K562 (cell line): ENCODE results near the gene PEPD. TPM values are rescaled to one million over a fixed set of nuclear protein-coding genes. Genes with fewer than 3 reads are reported as not detected.

Source experiments
- ATAC-seq: fragments of 200-7000 bp; cut with Tn5 transposase; 3 replicates; pipeline ENCODE4 v1.9.1; 2020; ENCODE audit warnings: moderate library complexity
- BruUV-seq: library from RNA; stranded (reverse); fragments of 400-500 nt; replicated peaks from 2 replicates; lab custom pipeline; 2021; lab: Mats Ljungman, UMichigan
- CTCF ChIA-PET: fragments of 300-600 bp; formaldehyde crosslinking; extraction: SDS; loops from one replicate; lab custom pipeline; 2021; ENCODE audit warnings: low intra/inter-chr PET ratio; lab: Yijun Ruan, JAX
- POLR2A ChIA-PET: fragments of 300-600, 350-650 bp; sonication (Branson Sonifier 250); formaldehyde crosslinking; extraction: SDS; loops from one replicate; lab custom pipeline; 2021; ENCODE audit warnings: antibody characterized with exemption, inconsistent platforms; lab: Yijun Ruan, JAX
- DNase-seq, 4 experiments: peaks; one replicate each; pipeline versions ENCODE4 v3.0.0 to v3.0.0-alpha.2; 2011 to 2018; ENCODE audit warnings: low spot score in 3 of 4, mixed read lengths in 3 of 4; ENCODE audit errors: extremely low read depth in 1 of 4
- FAIRE-seq: peaks from 2 replicates; lab custom pipeline; 2011; peaks lifted over from hg19 to GRCh38; lab: Jason Lieb, UNC
- H2AFZ ChIP-seq: 2 replicates; pipeline ENCODE4 v1.6.0; 2011; ENCODE audit warnings: low read depth, low read length, control low read depth, inconsistent platforms
- H3K27ac ChIP-seq: fragments of 200-600 bp; 3 replicates; pipeline ENCODE4 v1.8.0; 2011; ENCODE audit warnings: low read depth, mild to moderate bottlenecking, control low read depth, inconsistent platforms, low read length, moderate library complexity, mixed read lengths; ENCODE audit errors: extremely low read depth
- H3K27me3 ChIP-seq, 2 experiments: fragments of 300-600 bp in 1 of 2; 2 replicates in 1 of 2; 3 replicates in 1 of 2; pipeline versions ENCODE4 v1.6.0 to v1.8.0; 2011; ENCODE audit warnings: inconsistent platforms in 2 of 2, low read length in 2 of 2, mild to moderate bottlenecking in 1 of 2, mixed read lengths in 1 of 2, moderate library complexity in 1 of 2; ENCODE audit not compliant: control insufficient read depth in 2 of 2, insufficient read depth in 2 of 2
- H3K36me3 ChIP-seq: fragments of 300-600 bp; 3 replicates; pipeline ENCODE4 v1.8.0; 2011; ENCODE audit warnings: mild to moderate bottlenecking, low read length, inconsistent platforms; ENCODE audit not compliant: control insufficient read depth, insufficient read depth
- H3K4me1 ChIP-seq, 2 experiments: fragments of 200-600 bp in 1 of 2; replicated peaks in 1 of 2; 2 replicates in 1 of 2; 3 replicates in 1 of 2; pipeline versions ENCODE4 v1.5.1 to v1.8.0; 2011; ENCODE audit warnings: inconsistent platforms in 2 of 2, low read length in 2 of 2, mild to moderate bottlenecking in 1 of 2, mixed read lengths in 1 of 2, moderate library complexity in 1 of 2; ENCODE audit not compliant: control insufficient read depth in 2 of 2, insufficient read depth in 2 of 2
- H3K4me2 ChIP-seq: 2 replicates; pipeline ENCODE4 v1.6.1; 2011; ENCODE audit warnings: low read length, control low read depth, inconsistent platforms, mixed read lengths; ENCODE audit not compliant: insufficient read depth
- H3K4me3 ChIP-seq: fragments of 200-600 bp; sonication (generic), shearing (Covaris generic); 2 replicates; pipeline ENCODE4 v1.5.1; 2016; ENCODE audit warnings: control low read depth, inconsistent platforms
- H3K79me2 ChIP-seq: fragments of 200-600 bp; 3 replicates; pipeline ENCODE4 v1.8.0; 2011; ENCODE audit warnings: low read length, inconsistent platforms; ENCODE audit not compliant: control insufficient read depth, insufficient read depth
- H3K9ac ChIP-seq, 2 experiments: 2 replicates each; pipeline versions ENCODE4 v1.6.0 to v1.6.1; 2011; ENCODE audit warnings: low read depth in 2 of 2, low read length in 2 of 2, control low read depth in 1 of 2, inconsistent platforms in 1 of 2, mild to moderate bottlenecking in 1 of 2, mixed read lengths in 1 of 2; ENCODE audit not compliant: insufficient read depth in 1 of 2
- H3K9me1 ChIP-seq: one replicate; pipeline ENCODE4 v1.6.0; 2011; ENCODE audit warnings: inconsistent platforms, mild to moderate bottlenecking, low read length, moderate library complexity; ENCODE audit not compliant: control insufficient read depth, insufficient read depth
- H3K9me3 ChIP-seq: replicated peaks from 2 replicates; pipeline ENCODE4 v1.5.1; 2011; ENCODE audit warnings: low read depth, low read length, inconsistent platforms; ENCODE audit not compliant: control insufficient read depth, insufficient read depth
- H4K20me1 ChIP-seq: replicated peaks from 2 replicates; pipeline ENCODE4 v1.6.1; 2011; ENCODE audit warnings: low read length, inconsistent platforms, mixed read lengths; ENCODE audit not compliant: control insufficient read depth, insufficient read depth
- PHF21A ChIP-seq: fragments of 450-650 bp; IDR thresholded peaks from 2 replicates; pipeline ENCODE4 v1.6.1; 2017; ENCODE audit warnings: low read depth, borderline replicate concordance
- PURB ChIP-seq: sonication (generic); formaldehyde crosslinking; IDR thresholded peaks from 2 replicates; pipeline ENCODE4 v1.9.0; 2021; ENCODE audit warnings: low read depth, mild to moderate bottlenecking, missing genetic modification reagents
- SRSF7 ChIP-seq: fragments of 200-400 bp; formaldehyde crosslinking; optimal IDR thresholded peaks from 2 replicates; pipeline ENCODE3; 2017; ENCODE audit warnings: mild to moderate bottlenecking, low read depth, low read length
- WGBS: fragments of 100-300 bp; shearing (Covaris generic); methylation state at CpG from one replicate; pipeline ENCODE4 v1.1.6; 2016; ENCODE audit warnings: low coverage, mixed read lengths; ENCODE audit not compliant: insufficient coverage; ENCODE audit errors: missing lambda C conversion rate; 5-methylcytosine and 5-hydroxymethylcytosine counted together
- in situ Hi-C: fragments of 300-500 bp; cut with MboI; formaldehyde crosslinking; loops from 4 replicates; pipeline ENCODE4 v1.15.0; 2018; ENCODE audit warnings: inconsistent platforms, mixed read lengths
- intact Hi-C: fragments of 100-400 bp; cut with micrococcal nuclease; formaldehyde crosslinking; loops from 2 replicates; pipeline ENCODE4 v1.14.2; 2022
- polyA plus RNA-seq, 8 experiments: library from polyadenylated mRNA; depleted of rRNA in 4 of 8; stranded (reverse) in 5 of 8; unstranded in 3 of 8; fragments of >200 nt; fragmentation: Nextera tagmentation in 2 of 8; fragmentation: Illumina TruSeq in 1 of 8; extraction: Ambion mirVana in 2 of 8; extraction: Trizol in 1 of 8; gene quantifications; 2 replicates each; pipeline versions ENCODE4 v1.2.1 to v1.2.3, GENCODE V29; 2011 to 2014; ENCODE audit warnings: inconsistent platforms in 1 of 8, missing spikeins in 1 of 8
- total RNA-seq, 7 experiments: library from RNA; depleted of rRNA in 6 of 7; stranded (reverse); fragments of >200 nt in 6 of 7; fragmentation: Illumina TruSeq in 2 of 7; extraction: Trizol in 2 of 7; gene quantifications; 2 replicates each; pipeline versions ENCODE4 v1.2.1 to v1.2.3, GENCODE V29; 2011 to 2021; ENCODE audit warnings: low replicate concordance in 1 of 7
- TF ChIP-seq, protein P1 (sequence below): IDR thresholded peaks from 3 replicates; pipeline ENCODE4 v1.6.1; 2011; ENCODE audit warnings: borderline replicate concordance, mild to moderate bottlenecking; ENCODE audit not compliant: insufficient read length, insufficient read depth
- TF ChIP-seq, protein P2 (sequence below), 2 experiments: fragments of 450-650 bp in 1 of 2; sonication (generic) in 1 of 2; formaldehyde crosslinking; conservative IDR thresholded peaks; 2 replicates each; pipeline versions ENCODE4 v1.4.0 to v1.8.1; 2020 to 2022; ENCODE audit warnings: mild to moderate bottlenecking in 1 of 2, missing genetic modification reagents in 1 of 2
- TF ChIP-seq, protein P3 (sequence below), 3 experiments: fragments of 200-800 bp in 1 of 3; sonication (Bioruptor generic) in 1 of 3; sonication (generic) in 1 of 3; formaldehyde crosslinking in 1 of 3; IDR thresholded peaks; 2 replicates each; pipeline versions ENCODE4 v1.6.1 to v1.8.0; 2016 to 2022; ENCODE audit warnings: mild to moderate bottlenecking in 2 of 3, missing compliant biosample characterization in 2 of 3, missing genetic modification characterization in 2 of 3, missing genetic modification reagents in 1 of 3
- TF ChIP-seq, protein P4 (sequence below): fragments of 250-450 bp; sonication (Bioruptor Pico); IDR thresholded peaks from 2 replicates; pipeline ENCODE4 v1.8.0; 2022; ENCODE audit warnings: inconsistent platforms

Gene PEPD
- total and polyA plus RNA-seq, 9 of the 15 experiments (the other 6 are each of a cell fraction or from before 2014, with no cell fraction given): 1.3 to 19.2 (median 16.0) TPM

DNA sequence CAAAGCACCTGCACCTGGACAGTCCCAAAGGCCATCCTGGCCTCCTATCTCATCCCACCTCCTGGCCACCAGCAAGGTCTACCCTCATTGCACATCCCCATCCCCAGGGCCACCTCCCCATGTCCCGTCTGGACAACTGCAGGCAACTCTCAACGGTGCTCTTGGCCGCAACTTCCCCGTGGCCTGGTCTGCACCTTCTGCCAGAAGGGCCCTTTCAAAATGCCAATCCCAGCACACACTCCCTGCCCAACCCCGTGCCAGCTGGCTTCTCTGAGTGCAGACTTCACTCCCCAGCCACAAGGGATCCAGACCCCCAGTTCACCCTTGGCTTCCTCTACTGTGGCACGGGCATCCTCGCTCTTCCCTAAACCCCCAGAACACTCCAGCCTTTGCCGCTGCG is 8.2 kb downstream of the PEPD start:
- BruUV-seq: no TSS peak

More for the DNA sequence above, 8.2 kb downstream of the PEPD start:
- FAIRE-seq: no peak
- 38% methylated on average over 8 of the region's 9 CpGs for WGBS
- no peak overlapping the region for H2AFZ ChIP-seq
- H3K4me3 ChIP-seq: no peak overlapping the region
- TF ChIP-seq, protein P1, sequence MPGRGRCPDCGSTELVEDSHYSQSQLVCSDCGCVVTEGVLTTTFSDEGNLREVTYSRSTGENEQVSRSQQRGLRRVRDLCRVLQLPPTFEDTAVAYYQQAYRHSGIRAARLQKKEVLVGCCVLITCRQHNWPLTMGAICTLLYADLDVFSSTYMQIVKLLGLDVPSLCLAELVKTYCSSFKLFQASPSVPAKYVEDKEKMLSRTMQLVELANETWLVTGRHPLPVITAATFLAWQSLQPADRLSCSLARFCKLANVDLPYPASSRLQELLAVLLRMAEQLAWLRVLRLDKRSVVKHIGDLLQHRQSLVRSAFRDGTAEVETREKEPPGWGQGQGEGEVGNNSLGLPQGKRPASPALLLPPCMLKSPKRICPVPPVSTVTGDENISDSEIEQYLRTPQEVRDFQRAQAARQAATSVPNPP: no peak
- TF ChIP-seq, protein P2, sequence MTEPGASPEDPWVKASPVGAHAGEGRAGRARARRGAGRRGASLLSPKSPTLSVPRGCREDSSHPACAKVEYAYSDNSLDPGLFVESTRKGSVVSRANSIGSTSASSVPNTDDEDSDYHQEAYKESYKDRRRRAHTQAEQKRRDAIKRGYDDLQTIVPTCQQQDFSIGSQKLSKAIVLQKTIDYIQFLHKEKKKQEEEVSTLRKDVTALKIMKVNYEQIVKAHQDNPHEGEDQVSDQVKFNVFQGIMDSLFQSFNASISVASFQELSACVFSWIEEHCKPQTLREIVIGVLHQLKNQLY (CRISPR knock-in tag; conservative IDR thresholded peaks at IDR 0.05): no peak
- no peak for TF ChIP-seq PURB (CRISPR knock-in tag)
- no peak for TF ChIP-seq SRSF7
- no peak for TF ChIP-seq PHF21A
- TF ChIP-seq, protein P3, sequence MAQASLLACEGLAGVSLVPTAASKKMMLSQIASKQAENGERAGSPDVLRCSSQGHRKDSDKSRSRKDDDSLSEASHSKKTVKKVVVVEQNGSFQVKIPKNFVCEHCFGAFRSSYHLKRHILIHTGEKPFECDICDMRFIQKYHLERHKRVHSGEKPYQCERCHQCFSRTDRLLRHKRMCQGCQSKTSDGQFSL (CRISPR knock-in tag; IDR thresholded peaks at IDR 0.05): no peak
- TF ChIP-seq, protein P3 (tag; IDR thresholded peaks at IDR 0.05): no peak
- TF ChIP-seq, protein P4, sequence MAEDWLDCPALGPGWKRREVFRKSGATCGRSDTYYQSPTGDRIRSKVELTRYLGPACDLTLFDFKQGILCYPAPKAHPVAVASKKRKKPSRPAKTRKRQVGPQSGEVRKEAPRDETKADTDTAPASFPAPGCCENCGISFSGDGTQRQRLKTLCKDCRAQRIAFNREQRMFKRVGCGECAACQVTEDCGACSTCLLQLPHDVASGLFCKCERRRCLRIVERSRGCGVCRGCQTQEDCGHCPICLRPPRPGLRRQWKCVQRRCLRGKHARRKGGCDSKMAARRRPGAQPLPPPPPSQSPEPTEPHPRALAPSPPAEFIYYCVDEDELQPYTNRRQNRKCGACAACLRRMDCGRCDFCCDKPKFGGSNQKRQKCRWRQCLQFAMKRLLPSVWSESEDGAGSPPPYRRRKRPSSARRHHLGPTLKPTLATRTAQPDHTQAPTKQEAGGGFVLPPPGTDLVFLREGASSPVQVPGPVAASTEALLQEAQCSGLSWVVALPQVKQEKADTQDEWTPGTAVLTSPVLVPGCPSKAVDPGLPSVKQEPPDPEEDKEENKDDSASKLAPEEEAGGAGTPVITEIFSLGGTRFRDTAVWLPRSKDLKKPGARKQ (CRISPR knock-in tag): no peak
- H3K36me3 ChIP-seq: no peaks in the 10 kb centered on the region
- H3K4me1 ChIP-seq: peaks cover 0 to 10% of the 10 kb centered on the region in 2 experiments; a peak in 2 of 5 replicates
- in situ Hi-C loops (no loop called here), intact Hi-C loops (no loop called here)
- no peaks in the 10 kb centered on the region for H3K9me1 ChIP-seq
- no peak overlapping the region; a peak in 1 of 4 replicates for H3K9ac ChIP-seq
- H3K27me3 ChIP-seq: peaks cover 0 to 3% of the 10 kb centered on the region in 2 experiments; a peak in 2 of 5 replicates
- no peak for DNase-seq
- no peaks in the 10 kb centered on the region for H3K79me2 ChIP-seq
- H3K4me2 ChIP-seq: no peak overlapping the region
- POLR2A ChIA-PET: no interaction called here
- no peak overlapping the region for H3K27ac ChIP-seq
- CTCF ChIA-PET: no interaction called here
- H3K9me3 ChIP-seq: no peaks in the 10 kb centered on the region
- ATAC-seq: no peak
- peaks cover 19% of the 10 kb centered on the region; the same call in 1 of the 2 replicates for H4K20me1 ChIP-seq
